ENCODE data around the gene WDR82. TPM values are rescaled to one million over a fixed set of nuclear protein-coding genes. Genes with fewer than 3 reads are reported as not detected.

WDR82 gene
- total RNA-seq, 3 donors from 2014 or later (not counting 1 experiment from before 2014, with no cell fraction given), result 108 to 131 (median 109) TPM

GRCh38 chr3:52256622-52257021, 21.8 kb downstream of the WDR82 start:
- no peak for DNase-seq
- H3K36me3 ChIP-seq (ENCODE audit: control insufficient read depth, insufficient read depth, low read length), result peaks cover 68% of the 10 kb centered on the region
- H3K27me3 ChIP-seq (ENCODE audit: control insufficient read depth, insufficient read depth, low read length), result no peaks in the 10 kb centered on the region
- Mint-ChIP-seq H3K4me1 (peaks cover 51 to 58% of the 10 kb centered on the region in 2 donors), H3K9me3 (no peaks in the 10 kb centered on the region), H3K4me3 (no peak overlapping the region), H3K36me3 (peaks cover 35% of the 10 kb centered on the region), H3K27me3 (ENCODE audit: low read depth in 2 of 2) (no peaks in the 10 kb centered on the region), H3K27ac (peak overlapping the region; percentile 71 to 95)
- no peaks in the 10 kb centered on the region for H3K9me3 ChIP-seq (ENCODE audit: control insufficient read depth, insufficient read depth, low read length)
- peaks cover 50% of the 10 kb centered on the region for H3K4me1 ChIP-seq (ENCODE audit: control insufficient read depth, insufficient read depth, low read length)
- intact Hi-C loops (cut with micrococcal nuclease), result no loop called here
- 83% methylated on average over 3 of the region's 4 CpGs for WGBS (ENCODE audit: insufficient coverage)
- TF ChIP-seq CTCF (IDR thresholded peaks at IDR 0.05), result no peak
- peak overlapping the region; percentile 4 for H3K27ac ChIP-seq (ENCODE audit: low read length)
- H3K4me3 ChIP-seq (ENCODE audit: low read length), result no peak overlapping the region
- ATAC-seq, result no peak

GRCh38 chr3:52256159-52256558, 22.3 kb downstream of the WDR82 start:
- 100% methylated on average over 1 of the region's 3 CpGs for WGBS (ENCODE audit: insufficient coverage)
- TF ChIP-seq CTCF (IDR thresholded peaks at IDR 0.05), result no peak
- no peak overlapping the region for H3K4me3 ChIP-seq (ENCODE audit: low read length)
- H3K27ac ChIP-seq (ENCODE audit: low read length), result no peak overlapping the region
- intact Hi-C loops (cut with micrococcal nuclease), result no loop called here
- DNase-seq (no peak), ATAC-seq (no peak)
- H3K27ac Mint-ChIP-seq, result peak overlapping the region; percentile 71 to 95
- H3K9me3 ChIP-seq (ENCODE audit: control insufficient read depth, insufficient read depth, low read length), result no peaks in the 10 kb centered on the region
- peaks cover 67% of the 10 kb centered on the region for H3K36me3 ChIP-seq (ENCODE audit: control insufficient read depth, insufficient read depth, low read length)
- peaks cover 55% of the 10 kb centered on the region for H3K4me1 ChIP-seq (ENCODE audit: control insufficient read depth, insufficient read depth, low read length)
- peaks cover 51 to 58% of the 10 kb centered on the region in 2 donors for H3K4me1 Mint-ChIP-seq
- no peaks in the 10 kb centered on the region for H3K9me3 Mint-ChIP-seq
- H3K27me3 Mint-ChIP-seq (ENCODE audit: low read depth in 2 of 2), result no peaks in the 10 kb centered on the region
- peaks cover 35% of the 10 kb centered on the region for H3K36me3 Mint-ChIP-seq
- H3K27me3 ChIP-seq (ENCODE audit: control insufficient read depth, insufficient read depth, low read length), result no peaks in the 10 kb centered on the region
- H3K4me3 Mint-ChIP-seq, result no peak overlapping the region

GRCh38 chr3:52254608-52255007, 23.8 kb downstream of the WDR82 start:
- Histone ChIP-seq H3K4me3 (ENCODE audit: low read length) (no peak overlapping the region), H3K4me1 (ENCODE audit: control insufficient read depth, insufficient read depth, low read length) (peaks cover 59% of the 10 kb centered on the region), H3K27ac (ENCODE audit: low read length) (peak overlapping the region; percentile 92), H3K36me3 (ENCODE audit: control insufficient read depth, insufficient read depth, low read length) (peaks cover 61% of the 10 kb centered on the region), H3K9me3 (ENCODE audit: control insufficient read depth, insufficient read depth, low read length) (no peaks in the 10 kb centered on the region), H3K27me3 (ENCODE audit: control insufficient read depth, insufficient read depth, low read length) (no peaks in the 10 kb centered on the region)
- H3K9me3 Mint-ChIP-seq, result no peaks in the 10 kb centered on the region
- H3K27me3 Mint-ChIP-seq (ENCODE audit: low read depth in 2 of 2), result no peaks in the 10 kb centered on the region
- H3K27ac Mint-ChIP-seq, result peak overlapping the region; percentile 71 to 95
- no peak overlapping the region for H3K4me3 Mint-ChIP-seq
- H3K4me1 Mint-ChIP-seq, result peaks cover 62 to 65% of the 10 kb centered on the region in 2 donors
- TF ChIP-seq CTCF (IDR thresholded peaks at IDR 0.05), result no peak
- no peak for ATAC-seq
- intact Hi-C loops (cut with micrococcal nuclease), result no loop called here
- 76% methylated on average over 8 of the region's 9 CpGs for WGBS (ENCODE audit: insufficient coverage)
- no peak for DNase-seq
- H3K36me3 Mint-ChIP-seq, result peaks cover 33% of the 10 kb centered on the region

Data from natural killer cell (primary cell).